HEK293T (cell line): ENCODE results near the gene VPS13A.

Source experiments
- ARNT ChIP-seq: fragments of 450-650 bp; IDR thresholded peaks from 2 replicates; pipeline ENCODE4 v1.6.1; 2017; ENCODE audit warnings: mild to moderate bottlenecking
- BHLHE40 ChIP-seq: fragments of 450-650 bp; IDR thresholded peaks from 2 replicates; pipeline ENCODE4 v1.6.1; 2016; ENCODE audit warnings: mild to moderate bottlenecking, moderate library complexity, borderline replicate concordance
- ELF4 ChIP-seq: fragments of 450-650 bp; IDR thresholded peaks from 2 replicates; pipeline ENCODE4 v1.6.1; 2017; ENCODE audit warnings: antibody characterized with exemption
- FOXA1 ChIP-seq: fragments of 450-650 bp; IDR thresholded peaks from 2 replicates; pipeline ENCODE4 v1.6.1; 2016; ENCODE audit warnings: mild to moderate bottlenecking
- FOXK2 ChIP-seq: fragments of 450-650 bp; IDR thresholded peaks from 2 replicates; pipeline ENCODE4 v1.6.1; 2016; ENCODE audit warnings: mild to moderate bottlenecking
- FOXM1 ChIP-seq: fragments of 450-650 bp; IDR thresholded peaks from 2 replicates; pipeline ENCODE4 v1.6.1; 2017; ENCODE audit warnings: mild to moderate bottlenecking, borderline replicate concordance
- HDGF ChIP-seq: fragments of 450-650 bp; IDR thresholded peaks from 2 replicates; pipeline ENCODE4 v1.6.1; 2017; ENCODE audit warnings: antibody characterized with exemption, borderline replicate concordance
- L3MBTL2 ChIP-seq: fragments of 450-650 bp; conservative IDR thresholded peaks from 2 replicates; pipeline ENCODE4 v1.6.1; 2016; ENCODE audit warnings: mild to moderate bottlenecking
- LEF1 ChIP-seq: fragments of 450-650 bp; IDR thresholded peaks from 2 replicates; pipeline ENCODE4 v1.6.1; 2017; ENCODE audit warnings: mild to moderate bottlenecking, borderline replicate concordance
- SP1 ChIP-seq: fragments of 450-650 bp; IDR thresholded peaks from 2 replicates; pipeline ENCODE4 v1.6.1; 2017
- SUZ12 ChIP-seq: fragments of 450-650 bp; IDR thresholded peaks from 2 replicates; pipeline ENCODE4 v1.6.1; 2016; ENCODE audit warnings: mild to moderate bottlenecking
- TARDBP ChIP-seq: fragments of 450-650 bp; IDR thresholded peaks from 2 replicates; pipeline ENCODE4 v1.6.1; 2016
- ZNF384 ChIP-seq: fragments of 450-650 bp; IDR thresholded peaks from 2 replicates; pipeline ENCODE4 v1.6.1; 2016
- TF ChIP-seq, protein P1 (sequence below): fragments of 450-650 bp; IDR thresholded peaks from 2 replicates; pipeline ENCODE4 v1.6.1; 2016

DNA sequence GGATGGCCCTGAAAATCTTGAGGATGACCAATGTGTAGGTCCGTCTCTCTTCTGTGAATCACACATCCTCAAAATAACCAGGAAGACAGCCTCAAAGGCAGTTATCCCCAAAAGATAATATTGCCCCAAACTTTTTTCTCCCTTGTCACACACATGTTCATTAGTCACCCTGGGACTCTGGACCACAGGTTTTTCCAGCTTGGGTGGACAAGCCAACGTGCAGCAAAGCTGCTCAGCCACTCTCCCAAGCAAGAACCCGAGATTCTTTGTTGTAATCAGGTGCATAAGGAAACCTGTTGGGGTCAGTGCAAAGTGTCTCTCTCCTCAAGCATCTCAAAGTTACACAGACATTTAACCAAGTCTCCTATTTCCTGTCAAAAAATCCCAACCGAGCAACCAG, 274.2 kb downstream of the VPS13A start:
- TF ChIP-seq ELF4 (no peak), L3MBTL2 (no peak), FOXA1 (no peak), BHLHE40 (no peak), SP1 (no peak), ZNF384 (no peak), HDGF (no peak), FOXK2 (no peak), SUZ12 (no peak), FOXM1 (no peak), ARNT (no peak), LEF1 (no peak), TARDBP (no peak)
- TF ChIP-seq, protein P1, sequence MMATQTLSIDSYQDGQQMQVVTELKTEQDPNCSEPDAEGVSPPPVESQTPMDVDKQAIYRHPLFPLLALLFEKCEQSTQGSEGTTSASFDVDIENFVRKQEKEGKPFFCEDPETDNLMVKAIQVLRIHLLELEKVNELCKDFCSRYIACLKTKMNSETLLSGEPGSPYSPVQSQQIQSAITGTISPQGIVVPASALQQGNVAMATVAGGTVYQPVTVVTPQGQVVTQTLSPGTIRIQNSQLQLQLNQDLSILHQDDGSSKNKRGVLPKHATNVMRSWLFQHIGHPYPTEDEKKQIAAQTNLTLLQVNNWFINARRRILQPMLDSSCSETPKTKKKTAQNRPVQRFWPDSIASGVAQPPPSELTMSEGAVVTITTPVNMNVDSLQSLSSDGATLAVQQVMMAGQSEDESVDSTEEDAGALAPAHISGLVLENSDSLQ = no peak
